ENCODE data around the gene AASDHPPT.

DNA sequence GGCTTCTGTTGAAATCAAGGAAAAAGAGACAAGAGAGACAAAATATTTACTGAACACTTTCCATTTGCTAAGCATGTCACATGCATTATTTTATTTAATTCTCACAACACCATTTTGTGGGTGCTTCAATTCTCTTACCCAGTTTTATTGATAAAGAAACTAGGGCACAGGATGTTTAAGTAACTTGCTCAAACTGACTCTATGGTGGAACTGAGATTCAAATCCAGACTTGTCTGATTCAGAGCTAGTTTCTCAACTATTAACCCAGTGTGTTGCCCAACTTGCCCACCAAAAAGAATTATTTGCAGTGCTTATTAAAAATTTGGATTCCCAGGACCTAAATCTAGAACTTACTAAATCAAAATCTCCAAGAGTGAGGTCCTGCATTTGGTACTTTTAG is 33.9 kb upstream of the AASDHPPT start:
- TF ChIP-seq, protein P1, sequence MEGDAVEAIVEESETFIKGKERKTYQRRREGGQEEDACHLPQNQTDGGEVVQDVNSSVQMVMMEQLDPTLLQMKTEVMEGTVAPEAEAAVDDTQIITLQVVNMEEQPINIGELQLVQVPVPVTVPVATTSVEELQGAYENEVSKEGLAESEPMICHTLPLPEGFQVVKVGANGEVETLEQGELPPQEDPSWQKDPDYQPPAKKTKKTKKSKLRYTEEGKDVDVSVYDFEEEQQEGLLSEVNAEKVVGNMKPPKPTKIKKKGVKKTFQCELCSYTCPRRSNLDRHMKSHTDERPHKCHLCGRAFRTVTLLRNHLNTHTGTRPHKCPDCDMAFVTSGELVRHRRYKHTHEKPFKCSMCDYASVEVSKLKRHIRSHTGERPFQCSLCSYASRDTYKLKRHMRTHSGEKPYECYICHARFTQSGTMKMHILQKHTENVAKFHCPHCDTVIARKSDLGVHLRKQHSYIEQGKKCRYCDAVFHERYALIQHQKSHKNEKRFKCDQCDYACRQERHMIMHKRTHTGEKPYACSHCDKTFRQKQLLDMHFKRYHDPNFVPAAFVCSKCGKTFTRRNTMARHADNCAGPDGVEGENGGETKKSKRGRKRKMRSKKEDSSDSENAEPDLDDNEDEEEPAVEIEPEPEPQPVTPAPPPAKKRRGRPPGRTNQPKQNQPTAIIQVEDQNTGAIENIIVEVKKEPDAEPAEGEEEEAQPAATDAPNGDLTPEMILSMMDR (IDR thresholded peaks at IDR 0.05; ENCODE audit: low read depth, low read length, missing input control) = no peak
- TF ChIP-seq GABPA (IDR thresholded peaks at IDR 0.05 in 1 of 2, conservative IDR thresholded peaks at IDR 0.05 in 1 of 2) (no peak), YY1 (IDR thresholded peaks at IDR 0.05) (no peak), TAF1 (conservative IDR thresholded peaks at IDR 0.05) (no peak), SP1 (IDR thresholded peaks at IDR 0.05) (no peak), JUND (IDR thresholded peaks at IDR 0.05) (no peak), RAD21 (IDR thresholded peaks at IDR 0.05) (no peak), FOXA1 (IDR thresholded peaks at IDR 0.05) (no peak), NR2F2 (IDR thresholded peaks at IDR 0.05) (no peak), EGR1 (IDR thresholded peaks at IDR 0.05; ENCODE audit: low read depth in 2 of 2) (no peak)
- TF ChIP-seq, protein P2, sequence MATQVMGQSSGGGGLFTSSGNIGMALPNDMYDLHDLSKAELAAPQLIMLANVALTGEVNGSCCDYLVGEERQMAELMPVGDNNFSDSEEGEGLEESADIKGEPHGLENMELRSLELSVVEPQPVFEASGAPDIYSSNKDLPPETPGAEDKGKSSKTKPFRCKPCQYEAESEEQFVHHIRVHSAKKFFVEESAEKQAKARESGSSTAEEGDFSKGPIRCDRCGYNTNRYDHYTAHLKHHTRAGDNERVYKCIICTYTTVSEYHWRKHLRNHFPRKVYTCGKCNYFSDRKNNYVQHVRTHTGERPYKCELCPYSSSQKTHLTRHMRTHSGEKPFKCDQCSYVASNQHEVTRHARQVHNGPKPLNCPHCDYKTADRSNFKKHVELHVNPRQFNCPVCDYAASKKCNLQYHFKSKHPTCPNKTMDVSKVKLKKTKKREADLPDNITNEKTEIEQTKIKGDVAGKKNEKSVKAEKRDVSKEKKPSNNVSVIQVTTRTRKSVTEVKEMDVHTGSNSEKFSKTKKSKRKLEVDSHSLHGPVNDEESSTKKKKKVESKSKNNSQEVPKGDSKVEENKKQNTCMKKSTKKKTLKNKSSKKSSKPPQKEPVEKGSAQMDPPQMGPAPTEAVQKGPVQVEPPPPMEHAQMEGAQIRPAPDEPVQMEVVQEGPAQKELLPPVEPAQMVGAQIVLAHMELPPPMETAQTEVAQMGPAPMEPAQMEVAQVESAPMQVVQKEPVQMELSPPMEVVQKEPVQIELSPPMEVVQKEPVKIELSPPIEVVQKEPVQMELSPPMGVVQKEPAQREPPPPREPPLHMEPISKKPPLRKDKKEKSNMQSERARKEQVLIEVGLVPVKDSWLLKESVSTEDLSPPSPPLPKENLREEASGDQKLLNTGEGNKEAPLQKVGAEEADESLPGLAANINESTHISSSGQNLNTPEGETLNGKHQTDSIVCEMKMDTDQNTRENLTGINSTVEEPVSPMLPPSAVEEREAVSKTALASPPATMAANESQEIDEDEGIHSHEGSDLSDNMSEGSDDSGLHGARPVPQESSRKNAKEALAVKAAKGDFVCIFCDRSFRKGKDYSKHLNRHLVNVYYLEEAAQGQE (IDR thresholded peaks at IDR 0.05) = no peak
- TF ChIP-seq, protein P3, sequence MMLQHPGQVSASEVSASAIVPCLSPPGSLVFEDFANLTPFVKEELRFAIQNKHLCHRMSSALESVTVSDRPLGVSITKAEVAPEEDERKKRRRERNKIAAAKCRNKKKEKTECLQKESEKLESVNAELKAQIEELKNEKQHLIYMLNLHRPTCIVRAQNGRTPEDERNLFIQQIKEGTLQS (IDR thresholded peaks at IDR 0.05) = no peak
- TF ChIP-seq, protein P4, sequence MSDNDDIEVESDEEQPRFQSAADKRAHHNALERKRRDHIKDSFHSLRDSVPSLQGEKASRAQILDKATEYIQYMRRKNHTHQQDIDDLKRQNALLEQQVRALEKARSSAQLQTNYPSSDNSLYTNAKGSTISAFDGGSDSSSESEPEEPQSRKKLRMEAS (IDR thresholded peaks at IDR 0.05) = no peak
- TF ChIP-seq, protein P5, sequence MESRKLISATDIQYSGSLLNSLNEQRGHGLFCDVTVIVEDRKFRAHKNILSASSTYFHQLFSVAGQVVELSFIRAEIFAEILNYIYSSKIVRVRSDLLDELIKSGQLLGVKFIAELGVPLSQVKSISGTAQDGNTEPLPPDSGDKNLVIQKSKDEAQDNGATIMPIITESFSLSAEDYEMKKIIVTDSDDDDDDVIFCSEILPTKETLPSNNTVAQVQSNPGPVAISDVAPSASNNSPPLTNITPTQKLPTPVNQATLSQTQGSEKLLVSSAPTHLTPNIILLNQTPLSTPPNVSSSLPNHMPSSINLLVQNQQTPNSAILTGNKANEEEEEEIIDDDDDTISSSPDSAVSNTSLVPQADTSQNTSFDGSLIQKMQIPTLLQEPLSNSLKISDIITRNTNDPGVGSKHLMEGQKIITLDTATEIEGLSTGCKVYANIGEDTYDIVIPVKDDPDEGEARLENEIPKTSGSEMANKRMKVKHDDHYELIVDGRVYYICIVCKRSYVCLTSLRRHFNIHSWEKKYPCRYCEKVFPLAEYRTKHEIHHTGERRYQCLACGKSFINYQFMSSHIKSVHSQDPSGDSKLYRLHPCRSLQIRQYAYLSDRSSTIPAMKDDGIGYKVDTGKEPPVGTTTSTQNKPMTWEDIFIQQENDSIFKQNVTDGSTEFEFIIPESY (IDR thresholded peaks at IDR 0.05) = no peak
